BE2C (cell line): Measurements from ENCODE around the gene UNC79.

Source experiments
- DNase-seq: peaks from one replicate; pipeline ENCODE4 v3.0.0-alpha.2; 2020
- H3K27me3 ChIP-seq: fragments of 250-450 bp; sonication (Bioruptor Pico); 2 replicates; pipeline ENCODE4 v1.5.1; 2020; ENCODE audit warnings: mild to moderate bottlenecking
- H3K36me3 ChIP-seq: fragments of 250-450 bp; sonication (Bioruptor Pico); 2 replicates; pipeline ENCODE4 v1.5.1; 2020; ENCODE audit warnings: mild to moderate bottlenecking
- H3K4me1 ChIP-seq: fragments of 250-450 bp; sonication (Bioruptor Pico); 2 replicates; pipeline ENCODE4 v1.5.1; 2020
- H3K4me3 ChIP-seq: 2 replicates; pipeline ENCODE4 v1.5.1; 2011; ENCODE audit warnings: low read depth, low read length
- H3K9me3 ChIP-seq: fragments of 250-450 bp; sonication (Bioruptor Pico); 2 replicates; pipeline ENCODE4 v1.5.1; 2020
- TF ChIP-seq, protein P1 (sequence below): IDR thresholded peaks from 2 replicates; pipeline ENCODE4 v1.5.1; 2012; ENCODE audit warnings: mild to moderate bottlenecking, low read depth, low read length

UNC79 gene

DNA sequence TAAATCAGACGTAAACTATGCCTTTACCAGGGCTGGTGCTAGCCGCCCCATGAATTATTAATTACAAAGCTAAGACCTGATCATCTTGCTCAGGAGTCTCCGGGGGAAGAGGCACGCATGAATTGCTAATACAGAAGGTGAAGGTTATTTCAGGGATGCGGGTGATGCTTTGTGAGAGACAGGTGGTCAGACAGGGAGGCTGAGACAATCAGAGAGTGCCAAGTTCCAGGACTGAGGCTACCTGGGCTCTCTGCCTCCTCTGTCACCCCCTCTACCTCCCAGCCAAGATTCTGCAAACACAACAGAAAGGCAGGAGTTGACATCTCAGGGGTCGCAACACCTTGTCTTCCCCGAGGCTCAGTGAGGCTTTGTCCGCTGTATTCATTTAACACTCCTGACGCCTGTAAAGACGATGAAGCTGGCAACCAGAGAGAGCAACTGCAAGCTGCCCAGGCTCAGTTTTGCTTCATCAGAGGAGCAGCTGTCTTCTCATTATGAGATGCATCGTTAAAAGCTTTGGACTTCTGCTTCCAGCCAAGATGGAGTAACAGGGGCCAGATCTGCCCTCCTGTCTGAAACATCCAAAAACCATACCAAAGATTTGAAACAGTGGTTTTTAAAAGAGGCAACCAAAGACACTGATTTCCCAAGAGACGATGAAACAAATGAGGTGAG is 311.0 kb downstream of the UNC79 start:
- Histone ChIP-seq H3K27me3 (no peaks in the 10 kb centered on the region), H3K4me1 (peaks cover 24% of the 10 kb centered on the region), H3K4me3 (no peak overlapping the region), H3K36me3 (no peaks in the 10 kb centered on the region), H3K9me3 (no peaks in the 10 kb centered on the region)
- TF ChIP-seq, protein P1, sequence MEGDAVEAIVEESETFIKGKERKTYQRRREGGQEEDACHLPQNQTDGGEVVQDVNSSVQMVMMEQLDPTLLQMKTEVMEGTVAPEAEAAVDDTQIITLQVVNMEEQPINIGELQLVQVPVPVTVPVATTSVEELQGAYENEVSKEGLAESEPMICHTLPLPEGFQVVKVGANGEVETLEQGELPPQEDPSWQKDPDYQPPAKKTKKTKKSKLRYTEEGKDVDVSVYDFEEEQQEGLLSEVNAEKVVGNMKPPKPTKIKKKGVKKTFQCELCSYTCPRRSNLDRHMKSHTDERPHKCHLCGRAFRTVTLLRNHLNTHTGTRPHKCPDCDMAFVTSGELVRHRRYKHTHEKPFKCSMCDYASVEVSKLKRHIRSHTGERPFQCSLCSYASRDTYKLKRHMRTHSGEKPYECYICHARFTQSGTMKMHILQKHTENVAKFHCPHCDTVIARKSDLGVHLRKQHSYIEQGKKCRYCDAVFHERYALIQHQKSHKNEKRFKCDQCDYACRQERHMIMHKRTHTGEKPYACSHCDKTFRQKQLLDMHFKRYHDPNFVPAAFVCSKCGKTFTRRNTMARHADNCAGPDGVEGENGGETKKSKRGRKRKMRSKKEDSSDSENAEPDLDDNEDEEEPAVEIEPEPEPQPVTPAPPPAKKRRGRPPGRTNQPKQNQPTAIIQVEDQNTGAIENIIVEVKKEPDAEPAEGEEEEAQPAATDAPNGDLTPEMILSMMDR: no peak
- DNase-seq: no peak

GRCh38 chr14:93742761-93743160 is 312.0 kb downstream of the UNC79 start:
- no peaks in the 10 kb centered on the region for H3K9me3 ChIP-seq
- TF ChIP-seq, protein P1: no peak
- no peaks in the 10 kb centered on the region for H3K27me3 ChIP-seq
- no peaks in the 10 kb centered on the region for H3K36me3 ChIP-seq
- no peak for DNase-seq
- H3K4me1 ChIP-seq: peaks cover 35% of the 10 kb centered on the region
- H3K4me3 ChIP-seq: no peak overlapping the region

GRCh38 chr14:93743270-93744060 is 312.7 kb downstream of the UNC79 start:
- Histone ChIP-seq H3K27me3 (no peaks in the 10 kb centered on the region), H3K4me1 (peaks cover 32% of the 10 kb centered on the region), H3K4me3 (no peak overlapping the region), H3K9me3 (no peaks in the 10 kb centered on the region), H3K36me3 (no peaks in the 10 kb centered on the region)
- DNase-seq: no peak
- TF ChIP-seq, protein P1: no peak

- Histone ChIP-seq H3K9me3 (no peaks in the 10 kb centered on the region; the same call in 1 of the 2 replicates), H3K4me1 (peaks cover 35% of the 10 kb centered on the region), H3K27me3 (no peaks in the 10 kb centered on the region), H3K4me3 (no peak overlapping the region), H3K36me3 (no peaks in the 10 kb centered on the region)
- no peak for DNase-seq
- TF ChIP-seq, protein P1: no peak
Observed at GRCh38 chr14:93744176-93744575, 313.4 kb downstream of the UNC79 start.

GRCh38 chr14:93744876-93745275 is 314.1 kb downstream of the UNC79 start:
- Histone ChIP-seq H3K36me3 (no peaks in the 10 kb centered on the region), H3K27me3 (no peaks in the 10 kb centered on the region), H3K4me1 (peaks cover 42% of the 10 kb centered on the region), H3K9me3 (no peaks in the 10 kb centered on the region; the same call in 1 of the 2 replicates), H3K4me3 (no peak overlapping the region)
- no peak for DNase-seq
- TF ChIP-seq, protein P1: no peak

DNA sequence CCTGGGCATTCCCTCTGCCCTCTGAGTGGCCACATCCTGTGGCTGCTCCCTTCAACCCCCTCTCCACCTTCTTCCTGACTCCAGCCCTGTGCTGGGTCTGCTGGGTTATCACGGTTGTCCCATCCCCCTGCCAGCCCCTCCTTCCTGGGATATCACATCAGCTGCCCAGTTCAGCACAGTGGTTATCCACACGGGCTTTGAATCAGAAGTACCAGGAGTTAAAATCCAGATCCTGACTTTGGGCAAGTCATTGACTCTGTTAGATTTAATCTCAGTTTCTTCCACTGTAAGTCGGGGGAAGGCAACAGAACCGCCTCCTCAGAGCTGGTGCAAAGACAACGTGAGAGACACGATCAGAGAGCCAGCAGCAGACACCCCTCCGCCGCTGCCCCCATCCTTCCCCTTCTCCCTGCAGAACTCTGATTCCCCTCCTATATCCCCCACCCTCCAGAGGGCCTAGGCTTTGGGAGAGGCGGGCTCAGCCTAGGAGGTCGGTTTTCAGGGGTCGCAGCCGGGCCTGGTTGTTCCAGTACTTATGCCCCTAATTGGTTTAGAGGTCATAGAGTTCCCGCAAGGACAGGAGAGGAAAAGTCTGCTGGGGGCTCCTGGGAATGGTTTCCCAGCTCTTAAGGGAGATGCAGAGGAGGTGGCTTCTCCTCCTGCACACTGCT is 315.0 kb downstream of the UNC79 start:
- peak; percentile 65 for DNase-seq
- Histone ChIP-seq H3K36me3 (no peaks in the 10 kb centered on the region), H3K4me1 (peaks cover 42% of the 10 kb centered on the region), H3K9me3 (no peaks in the 10 kb centered on the region; the same call in 1 of the 2 replicates), H3K4me3 (no peak overlapping the region), H3K27me3 (no peaks in the 10 kb centered on the region)
- TF ChIP-seq, protein P1: no peak
